Occipital lobe (tissue), 2 donors: ENCODE measurements around the gene SNX19. TPM values are rescaled to one million over a fixed set of nuclear protein-coding genes. Genes with fewer than 3 reads are reported as not detected.
"Not testable (repeated sequence)": the region's sequence is repeated elsewhere in the genome, so short reads cannot be mapped to it uniquely, and the experiment has no call there.

Experiments
- DNase-seq: peaks from one replicate; lab custom pipeline; 2025; lab: John Stamatoyannopoulos, UW
- total RNA-seq: library from RNA; depleted of rRNA; stranded (reverse); fragments of >200 nt; gene quantifications from one replicate; pipeline ENCODE4 v1.2.3, GENCODE V29; 2014

SNX19 gene, protein sequence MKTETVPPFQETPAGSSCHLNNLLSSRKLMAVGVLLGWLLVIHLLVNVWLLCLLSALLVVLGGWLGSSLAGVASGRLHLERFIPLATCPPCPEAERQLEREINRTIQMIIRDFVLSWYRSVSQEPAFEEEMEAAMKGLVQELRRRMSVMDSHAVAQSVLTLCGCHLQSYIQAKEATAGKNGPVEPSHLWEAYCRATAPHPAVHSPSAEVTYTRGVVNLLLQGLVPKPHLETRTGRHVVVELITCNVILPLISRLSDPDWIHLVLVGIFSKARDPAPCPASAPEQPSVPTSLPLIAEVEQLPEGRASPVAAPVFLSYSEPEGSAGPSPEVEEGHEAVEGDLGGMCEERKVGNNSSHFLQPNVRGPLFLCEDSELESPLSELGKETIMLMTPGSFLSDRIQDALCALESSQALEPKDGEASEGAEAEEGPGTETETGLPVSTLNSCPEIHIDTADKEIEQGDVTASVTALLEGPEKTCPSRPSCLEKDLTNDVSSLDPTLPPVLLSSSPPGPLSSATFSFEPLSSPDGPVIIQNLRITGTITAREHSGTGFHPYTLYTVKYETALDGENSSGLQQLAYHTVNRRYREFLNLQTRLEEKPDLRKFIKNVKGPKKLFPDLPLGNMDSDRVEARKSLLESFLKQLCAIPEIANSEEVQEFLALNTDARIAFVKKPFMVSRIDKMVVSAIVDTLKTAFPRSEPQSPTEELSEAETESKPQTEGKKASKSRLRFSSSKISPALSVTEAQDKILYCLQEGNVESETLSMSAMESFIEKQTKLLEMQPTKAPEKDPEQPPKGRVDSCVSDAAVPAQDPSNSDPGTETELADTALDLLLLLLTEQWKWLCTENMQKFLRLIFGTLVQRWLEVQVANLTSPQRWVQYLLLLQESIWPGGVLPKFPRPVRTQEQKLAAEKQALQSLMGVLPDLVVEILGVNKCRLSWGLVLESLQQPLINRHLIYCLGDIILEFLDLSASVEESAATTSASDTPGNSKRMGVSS
- total RNA-seq = 46.5 TPM

DNA sequence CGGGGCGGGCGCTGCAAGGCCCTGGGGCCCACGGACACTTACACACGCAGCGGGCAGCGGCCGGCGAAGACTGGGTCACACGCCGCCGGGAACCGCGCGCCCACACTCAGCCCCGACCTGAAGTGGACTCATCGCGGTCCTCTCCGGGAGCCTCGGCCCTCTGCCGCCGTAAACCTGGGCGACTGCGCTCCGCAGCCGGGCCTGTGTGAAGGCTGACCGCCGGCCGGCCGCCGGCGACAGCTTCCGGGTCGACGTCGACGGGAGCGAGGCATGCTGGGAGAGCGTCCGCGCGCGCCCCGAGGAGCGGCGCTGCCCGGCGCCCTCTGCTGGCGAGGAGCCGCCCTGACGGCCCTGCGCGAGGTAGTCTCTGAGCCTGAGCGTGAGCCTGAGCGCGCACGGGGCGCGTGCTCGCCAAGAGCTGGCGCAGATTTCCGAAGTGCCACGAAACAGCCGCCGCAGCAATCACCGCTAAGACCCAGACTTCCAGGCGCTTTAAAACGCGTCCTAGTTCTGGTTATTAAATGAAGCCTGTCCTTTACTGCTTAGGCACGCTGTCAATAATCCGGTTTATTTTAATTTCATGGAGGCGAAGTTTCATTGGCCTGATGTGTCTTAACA, at the start of gene SNX19:
Gene SNX19, minus strand, starts transcription at position 242 of the 618 bp plus-strand sequence. CDS start 540 bp downstream, outside the sequence.
- peak; percentile 87 for DNase-seq

- no peak for DNase-seq
Observed at GRCh38 chr11:130964058-130964792, 47.9 kb upstream of the SNX19 start.

DNA sequence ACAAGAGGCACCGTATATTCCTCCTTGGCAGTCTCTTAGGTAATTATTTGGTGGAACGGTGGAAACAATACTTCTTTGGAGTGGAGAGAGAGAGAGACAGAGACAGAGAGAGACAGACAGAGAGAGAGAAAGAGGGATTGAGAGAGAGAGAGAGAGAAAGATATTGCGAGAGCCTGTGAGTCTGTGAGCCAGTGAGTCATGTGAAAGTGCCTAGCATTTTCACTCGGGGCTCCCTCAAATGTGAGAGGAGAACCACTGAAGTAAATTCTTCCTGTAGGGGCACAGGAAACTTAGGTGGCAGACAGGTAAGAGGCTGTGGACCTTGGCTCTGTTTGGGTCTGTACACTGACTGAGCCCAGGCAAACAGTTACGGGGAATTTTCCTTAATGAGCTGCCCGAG, 31.6 kb upstream of the SNX19 start:
- no peak for DNase-seq

GRCh38 chr11:130947481-130947880, 31.2 kb upstream of the SNX19 start:
- DNase-seq = no peak

- no peak for DNase-seq
Observed at GRCh38 chr11:130947058-130947457, 30.8 kb upstream of the SNX19 start.

DNA sequence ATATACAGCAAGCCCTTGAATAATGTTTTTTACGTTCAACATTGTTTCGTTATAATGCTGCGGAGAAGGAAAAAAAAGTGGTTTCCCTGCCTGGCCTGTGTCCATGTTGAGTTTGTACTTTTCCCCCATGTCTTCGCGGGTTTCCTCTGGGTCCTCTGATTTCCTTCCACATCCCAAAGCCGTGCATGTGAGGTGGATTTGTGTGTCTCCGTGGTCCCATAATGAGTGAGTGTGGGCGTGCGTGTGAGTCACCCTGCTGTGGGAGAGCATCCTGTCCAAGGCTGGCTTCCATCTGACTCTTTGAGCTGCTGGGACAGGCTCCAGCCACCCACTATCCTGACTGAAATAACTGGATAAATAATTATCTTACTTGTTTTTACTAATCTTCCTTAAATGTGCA, 29.6 kb upstream of the SNX19 start:
- DNase-seq = peak; percentile 58

DNA sequence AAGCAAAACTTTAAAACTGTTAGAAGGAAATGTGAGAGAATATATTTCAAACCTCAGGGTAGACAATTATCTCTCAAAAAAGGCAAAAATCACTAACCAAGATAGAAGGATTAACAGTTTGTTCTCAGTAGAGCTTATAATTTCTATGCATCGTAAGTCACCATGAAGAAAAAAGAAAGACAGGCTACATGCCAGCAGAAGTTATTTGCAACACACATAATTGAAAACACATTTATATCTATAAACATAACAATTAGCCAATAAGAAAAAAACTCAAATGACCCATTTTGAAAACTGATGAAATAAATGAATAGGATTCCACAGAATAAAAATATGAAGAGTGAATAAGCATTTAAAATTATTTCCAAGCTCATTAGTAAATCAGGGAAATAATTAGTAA, 24.4 kb upstream of the SNX19 start:
- no peak for DNase-seq

DNA sequence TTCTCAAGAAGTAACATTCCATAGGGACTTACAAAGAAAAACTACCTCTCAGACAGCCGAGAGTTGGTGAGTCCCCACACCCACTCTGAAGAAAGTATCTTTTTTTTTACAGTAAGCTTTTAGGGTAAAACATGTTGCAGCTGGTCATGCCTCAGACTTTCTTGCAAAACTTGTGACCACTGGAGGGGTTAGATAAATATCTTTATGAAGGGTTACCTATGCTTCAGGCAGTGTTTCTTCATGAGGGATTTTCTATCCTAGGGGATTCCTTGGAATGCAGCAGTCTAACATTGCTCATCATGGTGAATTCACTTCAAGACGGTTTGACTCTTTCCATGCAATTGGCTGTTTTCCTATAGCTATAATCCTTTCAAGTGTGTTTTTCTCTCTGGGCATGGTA, 20.8 kb upstream of the SNX19 start:
- DNase-seq = no peak

GRCh38 chr11:130932086-130932712, 15.9 kb upstream of the SNX19 start:
- no peak for DNase-seq

DNA sequence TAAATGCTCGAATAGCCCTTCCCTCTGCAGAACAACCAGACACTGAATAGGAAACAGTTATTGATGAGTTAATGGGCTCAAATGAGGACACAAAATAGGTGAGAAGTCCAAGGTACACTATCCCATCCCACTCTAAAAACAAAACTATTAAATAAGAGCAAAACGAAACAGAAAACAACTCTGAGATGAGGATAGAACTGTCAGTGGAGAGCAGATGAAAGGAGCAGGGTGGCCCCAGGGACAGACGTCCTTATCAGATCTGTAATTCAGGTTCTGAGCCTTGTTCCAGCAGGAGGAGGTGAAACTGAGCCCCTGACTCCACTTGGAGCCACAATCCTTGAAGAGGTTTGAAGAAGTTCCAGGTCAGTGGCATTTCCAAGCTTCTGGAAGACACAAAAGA, 8.5 kb upstream of the SNX19 start:
- no peak for DNase-seq

DNA sequence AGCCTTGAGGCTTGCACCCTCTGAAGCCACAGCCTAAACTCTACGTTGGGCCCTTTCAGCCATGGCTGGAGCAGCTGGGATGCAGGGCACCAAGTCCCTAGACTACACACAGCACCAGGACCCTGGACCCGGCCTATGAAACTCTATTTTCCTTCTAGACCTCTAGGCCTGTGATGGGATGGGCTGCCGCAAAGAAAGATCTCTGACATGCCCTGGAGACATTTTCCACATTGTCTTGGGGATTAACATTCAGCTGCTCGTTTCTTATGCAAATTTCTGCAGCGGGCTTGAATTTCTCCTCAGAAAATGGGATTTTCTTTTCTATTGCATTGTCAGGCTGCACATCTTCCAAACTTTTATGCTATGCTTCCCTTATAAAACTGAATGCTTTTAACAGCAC, 4.3 kb upstream of the SNX19 start:
- not testable (repeated sequence) for DNase-seq

- no peak for DNase-seq
Observed at GRCh38 chr11:130918081-130918480, 1.8 kb upstream of the SNX19 start.

DNA sequence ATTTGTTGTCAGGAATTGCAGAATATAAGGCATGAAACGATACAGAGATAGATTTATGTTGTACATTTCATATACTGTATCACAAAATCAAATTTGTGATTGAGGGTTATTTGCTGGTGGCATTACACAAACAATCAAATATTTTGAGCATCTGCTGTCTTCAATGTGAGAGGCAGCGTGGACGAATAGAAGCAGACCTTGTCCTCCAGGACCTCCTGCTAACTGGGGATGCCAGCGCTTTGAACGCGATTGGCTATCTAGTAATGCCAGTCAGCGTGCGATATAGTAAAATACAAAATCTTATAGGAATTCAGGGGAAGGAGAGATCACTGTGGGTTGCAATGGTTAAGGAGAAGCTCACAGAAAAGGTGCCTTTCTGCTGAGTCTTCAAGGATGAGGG, 631 bp upstream of the SNX19 start:
- no peak for DNase-seq

DNA sequence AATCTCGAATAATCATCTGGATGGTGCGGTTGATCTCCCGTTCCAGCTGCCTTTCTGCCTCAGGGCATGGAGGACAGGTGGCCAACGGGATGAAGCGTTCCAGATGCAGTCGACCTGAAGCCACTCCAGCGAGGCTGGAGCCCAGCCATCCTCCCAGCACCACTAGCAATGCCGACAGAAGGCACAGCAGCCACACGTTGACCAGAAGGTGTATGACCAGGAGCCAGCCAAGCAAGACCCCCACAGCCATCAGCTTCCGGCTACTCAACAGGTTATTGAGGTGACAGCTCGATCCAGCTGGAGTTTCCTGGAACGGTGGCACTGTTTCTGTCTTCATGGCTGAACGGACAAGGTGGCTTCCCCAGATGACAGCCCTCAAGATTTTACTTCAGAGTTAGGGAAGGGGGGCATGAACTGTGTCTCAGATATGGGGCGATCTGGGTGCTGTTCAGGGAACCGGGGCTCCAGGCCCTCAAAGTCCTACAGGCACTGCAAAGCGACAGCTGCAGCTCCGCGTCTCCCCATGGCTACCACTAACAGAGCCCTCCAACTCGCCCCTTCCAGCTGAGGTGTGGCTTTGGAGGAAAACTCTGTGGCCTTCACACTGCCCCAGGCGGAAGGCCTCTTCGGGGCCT, 559 bp downstream of the SNX19 start:
- DNase-seq = no peak

- no peak for DNase-seq
Observed at GRCh38 chr11:130913268-130913667, 3.0 kb downstream of the SNX19 start.

DNA sequence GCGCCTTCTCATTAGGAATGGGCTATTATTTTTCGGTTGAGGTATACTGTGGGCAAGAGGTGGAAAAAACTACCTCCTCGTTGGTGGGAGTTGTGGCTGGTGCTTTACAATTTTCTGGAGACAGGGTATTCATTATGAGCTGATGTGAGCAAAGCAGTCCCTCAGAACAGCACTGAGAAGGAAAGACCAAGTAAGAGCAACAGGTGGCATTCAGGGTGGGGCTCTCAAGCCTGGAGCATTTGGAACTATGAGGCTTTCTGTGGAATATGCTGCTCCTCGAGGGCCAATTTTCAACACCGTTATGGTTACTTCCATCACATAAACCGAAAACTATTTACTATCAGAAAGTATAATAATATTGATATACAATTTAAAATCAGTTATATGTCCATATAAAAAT, 3.7 kb downstream of the SNX19 start:
- DNase-seq = no peak

GRCh38 chr11:130911306-130911705, 5.0 kb downstream of the SNX19 start:
- no peak for DNase-seq

- no peak for DNase-seq
Observed at GRCh38 chr11:130909650-130910049, 6.6 kb downstream of the SNX19 start.

DNA sequence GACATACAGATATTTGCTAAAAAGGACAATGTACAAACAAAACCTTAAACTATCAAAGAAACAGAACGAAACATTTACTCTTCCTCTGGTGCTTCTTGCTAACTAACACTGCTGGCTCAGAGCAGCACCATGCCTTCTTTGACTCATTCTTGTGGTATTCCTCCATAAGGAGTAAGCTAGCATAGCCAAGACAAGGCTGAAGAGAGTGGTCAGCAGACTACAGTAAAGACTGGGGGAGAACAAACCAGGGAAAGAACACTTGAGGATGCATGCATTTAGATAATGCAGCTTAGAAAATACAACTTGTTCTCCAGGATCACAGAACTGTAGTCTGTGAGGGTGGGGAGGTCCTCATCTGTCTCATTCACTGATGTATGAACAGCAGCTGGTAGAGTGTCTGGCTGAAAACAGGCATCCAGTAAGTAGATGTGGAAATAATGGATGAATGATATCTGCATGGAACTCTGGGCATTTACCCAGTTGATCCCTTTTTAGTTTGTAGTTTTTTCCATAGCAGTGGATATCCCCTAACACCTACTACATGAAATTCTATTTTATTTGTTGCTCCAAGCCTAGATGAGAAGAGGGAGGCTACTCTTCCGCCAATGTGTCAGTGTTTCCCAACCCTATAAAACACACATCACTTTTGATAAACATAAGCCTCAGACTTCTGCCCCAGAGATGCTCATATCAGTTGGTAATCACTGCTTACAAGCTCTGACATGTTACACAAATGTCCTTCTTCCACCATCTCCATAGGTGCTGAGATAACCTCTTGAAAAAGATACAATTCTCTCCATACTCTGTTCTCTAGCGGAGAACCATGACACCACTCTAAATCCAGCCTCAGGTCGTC, 7.3 kb downstream of the SNX19 start:
- DNase-seq = no peak
